Measurements from ENCODE around the gene APBA2.

DNA sequence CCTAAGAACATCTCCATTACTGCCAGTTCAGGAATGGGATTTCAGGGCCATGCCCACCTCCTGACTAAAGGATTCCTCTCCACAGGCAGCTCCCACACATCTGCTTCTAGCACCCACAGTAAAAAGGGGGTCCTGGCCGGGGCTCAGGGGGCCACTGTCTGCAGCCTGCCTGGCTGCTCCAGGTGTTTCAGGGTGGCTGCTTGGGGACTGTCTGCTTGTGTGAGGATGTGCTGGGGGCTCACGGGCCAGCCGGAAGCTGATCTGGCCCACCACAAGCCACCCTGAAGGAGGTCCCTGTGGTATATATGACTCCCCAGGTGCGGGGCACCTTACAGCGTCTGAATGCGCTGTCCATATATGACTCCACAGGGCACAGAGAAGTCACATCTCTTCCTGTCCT, 248.5 kb downstream of the APBA2 start:
- TF ChIP-seq, protein P1, sequence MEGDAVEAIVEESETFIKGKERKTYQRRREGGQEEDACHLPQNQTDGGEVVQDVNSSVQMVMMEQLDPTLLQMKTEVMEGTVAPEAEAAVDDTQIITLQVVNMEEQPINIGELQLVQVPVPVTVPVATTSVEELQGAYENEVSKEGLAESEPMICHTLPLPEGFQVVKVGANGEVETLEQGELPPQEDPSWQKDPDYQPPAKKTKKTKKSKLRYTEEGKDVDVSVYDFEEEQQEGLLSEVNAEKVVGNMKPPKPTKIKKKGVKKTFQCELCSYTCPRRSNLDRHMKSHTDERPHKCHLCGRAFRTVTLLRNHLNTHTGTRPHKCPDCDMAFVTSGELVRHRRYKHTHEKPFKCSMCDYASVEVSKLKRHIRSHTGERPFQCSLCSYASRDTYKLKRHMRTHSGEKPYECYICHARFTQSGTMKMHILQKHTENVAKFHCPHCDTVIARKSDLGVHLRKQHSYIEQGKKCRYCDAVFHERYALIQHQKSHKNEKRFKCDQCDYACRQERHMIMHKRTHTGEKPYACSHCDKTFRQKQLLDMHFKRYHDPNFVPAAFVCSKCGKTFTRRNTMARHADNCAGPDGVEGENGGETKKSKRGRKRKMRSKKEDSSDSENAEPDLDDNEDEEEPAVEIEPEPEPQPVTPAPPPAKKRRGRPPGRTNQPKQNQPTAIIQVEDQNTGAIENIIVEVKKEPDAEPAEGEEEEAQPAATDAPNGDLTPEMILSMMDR (IDR thresholded peaks at IDR 0.05), result no peak
- TF ChIP-seq TCF7L2 (IDR thresholded peaks at IDR 0.05; ENCODE audit: low read depth, low read length) (no peak), POLR2AphosphoS5 (IDR thresholded peaks at IDR 0.05; ENCODE audit: low read depth, low read length) (no peak), SIN3A (IDR thresholded peaks at IDR 0.05; ENCODE audit: borderline replicate concordance, insufficient read depth, low read depth, low read length) (no peak)
- TF ChIP-seq, protein P2, sequence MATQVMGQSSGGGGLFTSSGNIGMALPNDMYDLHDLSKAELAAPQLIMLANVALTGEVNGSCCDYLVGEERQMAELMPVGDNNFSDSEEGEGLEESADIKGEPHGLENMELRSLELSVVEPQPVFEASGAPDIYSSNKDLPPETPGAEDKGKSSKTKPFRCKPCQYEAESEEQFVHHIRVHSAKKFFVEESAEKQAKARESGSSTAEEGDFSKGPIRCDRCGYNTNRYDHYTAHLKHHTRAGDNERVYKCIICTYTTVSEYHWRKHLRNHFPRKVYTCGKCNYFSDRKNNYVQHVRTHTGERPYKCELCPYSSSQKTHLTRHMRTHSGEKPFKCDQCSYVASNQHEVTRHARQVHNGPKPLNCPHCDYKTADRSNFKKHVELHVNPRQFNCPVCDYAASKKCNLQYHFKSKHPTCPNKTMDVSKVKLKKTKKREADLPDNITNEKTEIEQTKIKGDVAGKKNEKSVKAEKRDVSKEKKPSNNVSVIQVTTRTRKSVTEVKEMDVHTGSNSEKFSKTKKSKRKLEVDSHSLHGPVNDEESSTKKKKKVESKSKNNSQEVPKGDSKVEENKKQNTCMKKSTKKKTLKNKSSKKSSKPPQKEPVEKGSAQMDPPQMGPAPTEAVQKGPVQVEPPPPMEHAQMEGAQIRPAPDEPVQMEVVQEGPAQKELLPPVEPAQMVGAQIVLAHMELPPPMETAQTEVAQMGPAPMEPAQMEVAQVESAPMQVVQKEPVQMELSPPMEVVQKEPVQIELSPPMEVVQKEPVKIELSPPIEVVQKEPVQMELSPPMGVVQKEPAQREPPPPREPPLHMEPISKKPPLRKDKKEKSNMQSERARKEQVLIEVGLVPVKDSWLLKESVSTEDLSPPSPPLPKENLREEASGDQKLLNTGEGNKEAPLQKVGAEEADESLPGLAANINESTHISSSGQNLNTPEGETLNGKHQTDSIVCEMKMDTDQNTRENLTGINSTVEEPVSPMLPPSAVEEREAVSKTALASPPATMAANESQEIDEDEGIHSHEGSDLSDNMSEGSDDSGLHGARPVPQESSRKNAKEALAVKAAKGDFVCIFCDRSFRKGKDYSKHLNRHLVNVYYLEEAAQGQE (IDR thresholded peaks at IDR 0.05; ENCODE audit: insufficient read depth in 1 of 2, low read depth in 2 of 2, low read length in 1 of 2), result no peak
